NCI-H2196 treated with DMSO at 0.1 percent for 48 hours (cell line): Measurements from ENCODE around the gene PDIA5.
"Not testable (repeated sequence)": the region's sequence is repeated elsewhere in the genome, so short reads cannot be mapped to it uniquely, and the experiment has no call there.

ENCODE experiments used
- DNase-seq: peaks from one replicate; lab custom pipeline; 2025; ENCODE audit not compliant: unreplicated experiment; lab: John Stamatoyannopoulos, UW

Gene PDIA5

GRCh38 chr3:123090728-123091531 is 24.1 kb downstream of the PDIA5 start:
- DNase-seq: no peak

GRCh38 chr3:123092243-123092642 is 25.4 kb downstream of the PDIA5 start:
- DNase-seq: no peak

- no peak for DNase-seq
Observed at GRCh38 chr3:123093696-123094095, 26.9 kb downstream of the PDIA5 start.

- no peak for DNase-seq
Observed at GRCh38 chr3:123094516-123095313, 27.9 kb downstream of the PDIA5 start.

GRCh38 chr3:123096126-123096525 is 29.3 kb downstream of the PDIA5 start:
- DNase-seq: no peak

- DNase-seq: no peak
Observed at GRCh38 chr3:123096731-123097130, 29.9 kb downstream of the PDIA5 start.

- no peak for DNase-seq
Observed at GRCh38 chr3:123098426-123099330, 31.9 kb downstream of the PDIA5 start.

- DNase-seq: no peak
Observed at GRCh38 chr3:123099331-123100192, 32.7 kb downstream of the PDIA5 start.

GRCh38 chr3:123100193-123100776 is 33.5 kb downstream of the PDIA5 start:
- no peak for DNase-seq

GRCh38 chr3:123102249-123102648 is 35.4 kb downstream of the PDIA5 start:
- no peak for DNase-seq

- DNase-seq: no peak
Observed at GRCh38 chr3:123102826-123103225, 36.0 kb downstream of the PDIA5 start.

- no peak for DNase-seq
Observed at GRCh38 chr3:123104550-123104949, 37.7 kb downstream of the PDIA5 start.

- DNase-seq: no peak
Observed at GRCh38 chr3:123105201-123106189, 38.7 kb downstream of the PDIA5 start.

- DNase-seq: no peak
Observed at GRCh38 chr3:123110282-123110975, 43.6 kb downstream of the PDIA5 start.

- no peak for DNase-seq
Observed at GRCh38 chr3:123110976-123111615, 44.3 kb downstream of the PDIA5 start.

- no peak for DNase-seq
Observed at GRCh38 chr3:123111640-123112039, 44.8 kb downstream of the PDIA5 start.

GRCh38 chr3:123112232-123112631 is 45.4 kb downstream of the PDIA5 start:
- DNase-seq: no peak

GRCh38 chr3:123112656-123113055 is 45.8 kb downstream of the PDIA5 start:
- not testable (repeated sequence) for DNase-seq
